HepG2 (cell line): ENCODE data around the gene USP30. TPM values are rescaled to one million over a fixed set of nuclear protein-coding genes. Genes with fewer than 3 reads are reported as not detected.

ENCODE experiments used
- BORCS8-MEF2B ChIP-seq: sonication (generic); formaldehyde crosslinking; IDR thresholded peaks from 2 replicates; pipeline ENCODE4 v1.8.0; 2022; ENCODE audit warnings: mild to moderate bottlenecking, missing genetic modification reagents
- CAMTA2 ChIP-seq: sonication (generic); formaldehyde crosslinking; IDR thresholded peaks from 2 replicates; pipeline ENCODE4 v1.4.0; 2020; ENCODE audit warnings: mild to moderate bottlenecking, missing genetic modification reagents, borderline replicate concordance
- CEBPZ ChIP-seq: IDR thresholded peaks from 2 replicates; pipeline ENCODE4 v1.6.1; 2012; ENCODE audit warnings: low read length, improper control_type of control experiment
- ELF3 ChIP-seq: IDR thresholded peaks from 2 replicates; pipeline ENCODE4 v1.6.1; 2016; ENCODE audit warnings: missing genetic modification reagents, missing compliant biosample characterization
- ERF ChIP-seq: IDR thresholded peaks from 2 replicates; pipeline ENCODE4 v1.6.1; 2018; ENCODE audit warnings: missing biosample characterization, missing genetic modification reagents
- FOXO1 ChIP-seq: sonication (generic); formaldehyde crosslinking; IDR thresholded peaks from 2 replicates; pipeline ENCODE4 v1.4.0; 2020; ENCODE audit warnings: missing genetic modification reagents
- GTF3A ChIP-seq: sonication (generic); formaldehyde crosslinking; conservative IDR thresholded peaks from 2 replicates; pipeline ENCODE4 v1.4.0; 2020; ENCODE audit warnings: mild to moderate bottlenecking, missing genetic modification reagents
- NFAT5 ChIP-seq: sonication (generic); formaldehyde crosslinking; IDR thresholded peaks from 2 replicates; pipeline ENCODE4 v1.4.0; 2020; ENCODE audit warnings: missing genetic modification reagents
- NFKB2 ChIP-seq: sonication (generic); formaldehyde crosslinking; IDR thresholded peaks from 2 replicates; pipeline ENCODE4 v1.4.0; 2020; ENCODE audit warnings: missing genetic modification reagents, borderline replicate concordance
- NFKBIZ ChIP-seq: IDR thresholded peaks from 2 replicates; pipeline ENCODE4 v1.6.1; 2018; ENCODE audit warnings: missing genetic modification reagents, missing compliant biosample characterization
- PHF8 ChIP-seq: sonication (generic); formaldehyde crosslinking; IDR thresholded peaks from 2 replicates; pipeline ENCODE4 v1.5.0; 2020; ENCODE audit warnings: missing genetic modification reagents
- TRIM22 ChIP-seq: fragments of 450-650 bp; IDR thresholded peaks from 2 replicates; pipeline ENCODE4 v1.6.1; 2017
- ZNF704 ChIP-seq: sonication (generic); formaldehyde crosslinking; IDR thresholded peaks from 2 replicates; pipeline ENCODE4 v1.8.1; 2023; ENCODE audit warnings: mild to moderate bottlenecking, inconsistent platforms, moderate library complexity, missing genetic modification reagents, borderline replicate concordance
- polyA plus RNA-seq, 8 experiments: library from polyadenylated mRNA; depleted of rRNA in 3 of 8; stranded (reverse) in 7 of 8; unstranded in 1 of 8; fragments of >200 nt; fragmentation: Illumina TruSeq in 4 of 8; extraction: Trizol in 4 of 8; gene quantifications; 2 replicates each; pipeline versions ENCODE4 v1.2.1 to v1.2.3, GENCODE V29; 2011 to 2016; ENCODE audit warnings: low read depth in 4 of 8, missing spikeins in 1 of 8, mixed read lengths in 1 of 8; ENCODE audit not compliant: insufficient read depth in 1 of 8
- total RNA-seq, 5 experiments: library from RNA; depleted of rRNA; stranded (reverse); fragments of >200 nt; fragmentation: Illumina TruSeq; extraction: Trizol; gene quantifications; 2 replicates each; pipeline ENCODE4 v1.2.3, GENCODE V29; 2016; ENCODE audit warnings: low read depth in 1 of 5

Gene USP30
- total and polyA plus RNA-seq, 2 of the 13 experiments (the other 11 are each of a cell fraction or from before 2014, with no cell fraction given), result 11.2 to 20.8 TPM

GRCh38 chr12:109020796-109021380 lies 31.5 kb upstream of the USP30 start, which contains the start of gene SVOP (continued):
- TF ChIP-seq NFKB2 (CRISPR knock-in tag), result peak; percentile 98
- no peak for TF ChIP-seq TRIM22
- peak; percentile 98 for TF ChIP-seq BORCS8-MEF2B
- TF ChIP-seq CAMTA2 (CRISPR knock-in tag), result no peak
- no peak for TF ChIP-seq GTF3A
- TF ChIP-seq ERF (CRISPR knock-in tag), result peak; percentile 98
- peak; percentile 91 for TF ChIP-seq ELF3 (CRISPR knock-in tag)
- peak; percentile 95 for TF ChIP-seq NFAT5
- no peak for TF ChIP-seq CEBPZ
- no peak for TF ChIP-seq PHF8 (CRISPR knock-in tag)
- peak; percentile 87; the same call in 1 of the 2 replicates for TF ChIP-seq NFKBIZ (CRISPR knock-in tag)
- TF ChIP-seq ZNF704, result 0 out of 2 replicates have a peak, but pooled peaks have one; percentile 44
- peak; percentile 72 for TF ChIP-seq FOXO1 (CRISPR knock-in tag)
